Left ventricle myocardium superior (tissue), 1 donor: ENCODE results near the gene OR6J1. TPM values are rescaled to one million over a fixed set of nuclear protein-coding genes. Genes with fewer than 3 reads are reported as not detected.
"Not testable (repeated sequence)": the region's sequence is repeated elsewhere in the genome, so short reads cannot be mapped to it uniquely, and the experiment has no call there.

ENCODE experiments used
- ATAC-seq: fragments of 200-7000 bp; cut with Tn5 transposase; one replicate; pipeline ENCODE4 v1.9.1; 2020; ENCODE audit warnings: mild to moderate bottlenecking, moderate library complexity
- DNase-seq: peaks from one replicate; pipeline ENCODE4 v3.0.0-alpha.2; 2020
- intact Hi-C: fragments of 100-400 bp; cut with micrococcal nuclease; formaldehyde crosslinking; loops from one replicate; pipeline ENCODE4 v1.11.0; 2022
- long read RNA-seq: library from polyadenylated mRNA; unstranded; transcript quantifications from one replicate; pipeline ENCODE4 v2.0.0, GENCODE V29; 2021
- total RNA-seq: library from RNA; stranded (reverse); fragmentation: NEBNext Ultra II Directional; extraction: Animal tissue kit (Norgen Biotek cat#: 25700); gene quantifications from one replicate; pipeline ENCODE4 v1.2.1, GENCODE V29; 2021
- donor health status: DM: no; HTN: yes; CAD: no; lungs with severe emphysema.

Gene OR6J1
- total RNA-seq, result not detected
- long read RNA-seq, result 0 reads

- intact Hi-C loops, result loop anchor here (10.0 kb wide), 1 partner anchor 249 kb away; no protein-coding TSS in a partner anchor
- ATAC-seq, result no peak
- DNase-seq, result no peak
Observed at GRCh38 chr14:22644305-22644635, at the start of gene OR6J1. TSS of gene OR6J1 (minus strand) at chr14:22644352. CDS start at chr14:22634811, 9,541 bp downstream.

GRCh38 chr14:22692194-22692593 lies 48.0 kb upstream of the OR6J1 start:
- no peak for DNase-seq
- intact Hi-C loops, result no loop called here
- ATAC-seq, result no peak

- intact Hi-C loops, result no loop called here
- no peak for ATAC-seq
Observed at GRCh38 chr14:22691171-22691570, 47.0 kb upstream of the OR6J1 start.

GRCh38 chr14:22689199-22689598 lies 45.0 kb upstream of the OR6J1 start:
- no peak for ATAC-seq
- intact Hi-C loops, result no loop called here

More at GRCh38 chr14:22691171-22691570, 47.0 kb upstream of the OR6J1 start:
- DNase-seq, result no peak

GRCh38 chr14:22687969-22688368 lies 43.8 kb upstream of the OR6J1 start:
- ATAC-seq, DNase-seq, intact Hi-C loops: not testable (repeated sequence)

More at GRCh38 chr14:22689199-22689598, 45.0 kb upstream of the OR6J1 start:
- DNase-seq, result no peak

GRCh38 chr14:22686176-22686611 lies 42.0 kb upstream of the OR6J1 start:
- ATAC-seq, intact Hi-C loops, DNase-seq: not testable (repeated sequence)

- intact Hi-C loops, result no loop called here
- ATAC-seq (no peak), DNase-seq (no peak)
Observed at GRCh38 chr14:22685467-22685866, 41.3 kb upstream of the OR6J1 start.

GRCh38 chr14:22683428-22683827 lies 39.3 kb upstream of the OR6J1 start:
- ATAC-seq, DNase-seq, intact Hi-C loops: not testable (repeated sequence)

- no peak for ATAC-seq
- DNase-seq, result no peak
- intact Hi-C loops, result no loop called here
Observed at GRCh38 chr14:22678221-22678620, 34.1 kb upstream of the OR6J1 start.

- ATAC-seq, intact Hi-C loops: not testable (repeated sequence)
Observed at GRCh38 chr14:22677551-22677950, 33.4 kb upstream of the OR6J1 start.

GRCh38 chr14:22671622-22672021 lies 27.5 kb upstream of the OR6J1 start:
- intact Hi-C loops, result no loop called here
- no peak for DNase-seq
- no peak for ATAC-seq

More at GRCh38 chr14:22677551-22677950, 33.4 kb upstream of the OR6J1 start:
- DNase-seq, result not testable (repeated sequence)

GRCh38 chr14:22668863-22669262 lies 24.7 kb upstream of the OR6J1 start:
- DNase-seq (no peak), ATAC-seq (no peak)
- intact Hi-C loops, result no loop called here

GRCh38 chr14:22668417-22668816 lies 24.3 kb upstream of the OR6J1 start:
- ATAC-seq, result no peak
- DNase-seq, result no peak
- intact Hi-C loops, result no loop called here

- ATAC-seq, result no peak
- intact Hi-C loops, result no loop called here
- no peak for DNase-seq
Observed at GRCh38 chr14:22667881-22668280, 23.7 kb upstream of the OR6J1 start.

- intact Hi-C loops, result no loop called here
- ATAC-seq (no peak), DNase-seq (no peak)
Observed at GRCh38 chr14:22666203-22666893, 22.2 kb upstream of the OR6J1 start.

GRCh38 chr14:22664261-22664660 lies 20.1 kb upstream of the OR6J1 start:
- intact Hi-C loops, result no loop called here
- no peak for ATAC-seq
- no peak for DNase-seq

- ATAC-seq, result no peak
- intact Hi-C loops, result no loop called here
- no peak for DNase-seq
Observed at GRCh38 chr14:22660654-22661053, 16.5 kb upstream of the OR6J1 start.

- intact Hi-C loops, result no loop called here
- no peak for DNase-seq
- no peak for ATAC-seq
Observed at GRCh38 chr14:22658946-22659345, 14.8 kb upstream of the OR6J1 start.

- peak; percentile 55 for ATAC-seq
- intact Hi-C loops, result no loop called here
- DNase-seq, result no peak
Observed at GRCh38 chr14:22657861-22658260, 13.7 kb upstream of the OR6J1 start.

GRCh38 chr14:22656945-22657731 lies 13.0 kb upstream of the OR6J1 start:
- intact Hi-C loops, result no loop called here
- ATAC-seq (peak; percentile 58), DNase-seq (no peak)
